A673 (cell line): ENCODE measurements around the gene CBFA2T3. TPM values are rescaled to one million over a fixed set of nuclear protein-coding genes. Genes with fewer than 3 reads are reported as not detected.

Experiments used
- BruUV-seq: library from RNA; stranded (reverse); fragments of 400-500 nt; replicated peaks from 2 replicates; lab custom pipeline; 2021; lab: Mats Ljungman, UMichigan
- CTCF ChIA-PET: fragments of 300-600 bp; sonication (Branson Sonifier 250); formaldehyde crosslinking; loops from one replicate; lab custom pipeline; 2022; ENCODE audit warnings: antibody characterized with exemption; lab: Charles Lee
- POLR2A ChIA-PET: fragments of 300-600 bp; sonication (Branson Sonifier 250); formaldehyde crosslinking; loops from one replicate; lab custom pipeline; 2022; ENCODE audit warnings: antibody characterized with exemption; ENCODE audit not compliant: low non-redundant PET; lab: Charles Lee
- DNase-seq: peaks from one replicate; pipeline ENCODE4 v3.0.0-alpha.2; 2015; ENCODE audit warnings: low spot score
- H3K27ac ChIP-seq: fragments of 200-600 bp; sonication (generic); 2 replicates; pipeline ENCODE4 v1.5.1; 2016; ENCODE audit warnings: mixed run types, low read depth, mild to moderate bottlenecking, mixed read lengths, antibody characterized with exemption, low read length; ENCODE audit not compliant: poor library complexity, severe bottlenecking
- H3K27me3 ChIP-seq: fragments of 200-600 bp; sonication (generic); replicated peaks from 2 replicates; pipeline ENCODE4 v1.6.1; 2017; ENCODE audit warnings: mixed run types, low read depth, mild to moderate bottlenecking, mixed read lengths, antibody characterized with exemption, low read length; ENCODE audit not compliant: insufficient read depth, poor library complexity
- H3K36me3 ChIP-seq: fragments of 200-600 bp; sonication (generic); 2 replicates; pipeline ENCODE4 v1.6.1; 2016; ENCODE audit warnings: mixed run types, mild to moderate bottlenecking, mixed read lengths, antibody characterized with exemption, low read length; ENCODE audit not compliant: insufficient read depth, poor library complexity, severe bottlenecking
- H3K4me1 ChIP-seq: fragments of 200-600 bp; sonication (generic); 2 replicates; pipeline ENCODE4 v1.6.1; 2017; ENCODE audit warnings: mixed run types, mild to moderate bottlenecking, mixed read lengths, antibody characterized with exemption, low read length; ENCODE audit not compliant: insufficient read depth, poor library complexity, severe bottlenecking
- H3K4me3 ChIP-seq: fragments of 200-600 bp; sonication (generic); 2 replicates; pipeline ENCODE4 v1.5.1; 2016; ENCODE audit warnings: low read depth, mixed run types, mild to moderate bottlenecking, mixed read lengths, low read length; ENCODE audit not compliant: poor library complexity, severe bottlenecking
- H3K9me3 ChIP-seq: fragments of 200-600 bp; sonication (generic); 2 replicates; pipeline ENCODE4 v1.6.1; 2016; ENCODE audit warnings: mixed run types, low read depth, mild to moderate bottlenecking, mixed read lengths, antibody characterized with exemption, low read length; ENCODE audit not compliant: poor library complexity, severe bottlenecking
- CTCF ChIP-seq: fragments of 300-800, 200-600 bp; sonication (generic); conservative IDR thresholded peaks from 2 replicates; pipeline ENCODE4 v1.5.1; 2017; ENCODE audit warnings: low read depth, mild to moderate bottlenecking, antibody characterized with exemption, low read length, moderate library complexity, mixed read lengths
- EZH2 ChIP-seq: fragments of 200-600 bp; sonication (generic); IDR thresholded peaks from 2 replicates; pipeline ENCODE4 v1.6.1; 2017; ENCODE audit warnings: borderline replicate concordance, low read depth, mild to moderate bottlenecking, mixed read lengths, antibody characterized with exemption, low read length; ENCODE audit not compliant: poor library complexity, severe bottlenecking
- intact Hi-C: fragments of 100-400 bp; cut with micrococcal nuclease; formaldehyde crosslinking; loops from one replicate; pipeline ENCODE4 v1.10.0; 2022; ENCODE audit not compliant: unreplicated experiment
- total RNA-seq: library from RNA; stranded (reverse); gene quantifications from 2 replicates; pipeline ENCODE4 v1.2.3, GENCODE V29; 2021

The CBFA2T3 gene
- total RNA-seq, 1 experiment from 2014 or later = 1.7 TPM

DNA sequence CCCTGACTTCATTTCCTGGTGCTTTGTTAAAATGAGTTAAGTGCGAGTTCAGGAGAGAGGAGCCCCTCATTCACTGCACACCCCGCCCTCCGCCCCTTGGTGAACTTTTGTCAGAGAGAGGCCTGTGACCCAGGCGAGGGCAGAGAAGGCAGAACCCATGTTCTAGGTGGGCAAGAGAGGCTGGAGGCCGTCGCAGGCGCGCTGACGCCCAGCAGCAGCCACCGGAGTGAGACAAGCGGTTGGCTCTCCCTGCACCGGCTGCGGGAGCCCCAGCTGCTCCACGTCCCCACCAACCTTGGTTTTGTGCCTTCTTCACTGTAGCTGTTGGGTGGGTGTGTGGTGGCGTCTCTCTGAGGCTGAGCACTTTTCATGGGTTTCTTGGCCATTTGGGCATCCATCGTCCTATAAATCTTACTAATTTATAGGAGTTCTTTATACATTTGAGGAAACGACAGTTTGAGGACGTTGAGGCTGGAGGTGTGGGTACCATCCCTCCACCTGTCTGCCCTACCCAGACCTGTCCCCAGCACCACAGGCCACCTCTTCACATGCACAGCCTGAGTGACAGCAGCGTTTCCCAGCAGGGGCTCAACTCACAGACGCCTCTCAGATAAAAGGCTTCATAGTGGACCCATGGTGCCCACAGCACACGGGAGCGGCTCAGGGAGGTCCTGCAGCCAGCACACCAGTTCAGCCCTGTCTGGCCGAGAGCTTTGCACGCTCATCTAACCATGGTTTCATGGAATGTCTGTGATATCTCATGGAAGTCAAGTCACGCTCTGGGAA, 45.2 kb upstream of the CBFA2T3 start:
- H3K27me3 ChIP-seq = peaks cover 33% of the 10 kb centered on the region
- H3K4me1 ChIP-seq = no peaks in the 10 kb centered on the region
- no peak for TF ChIP-seq CTCF
- no peak overlapping the region for H3K4me3 ChIP-seq
- peaks cover 6% of the 10 kb centered on the region for H3K9me3 ChIP-seq
- CTCF ChIA-PET = no interaction called here
- no peak overlapping the region for H3K27ac ChIP-seq
- H3K36me3 ChIP-seq = no peaks in the 10 kb centered on the region
- intact Hi-C loops = no loop called here
- POLR2A ChIA-PET = no interaction called here
- no peak for DNase-seq
- no TSS peak for BruUV-seq

DNA sequence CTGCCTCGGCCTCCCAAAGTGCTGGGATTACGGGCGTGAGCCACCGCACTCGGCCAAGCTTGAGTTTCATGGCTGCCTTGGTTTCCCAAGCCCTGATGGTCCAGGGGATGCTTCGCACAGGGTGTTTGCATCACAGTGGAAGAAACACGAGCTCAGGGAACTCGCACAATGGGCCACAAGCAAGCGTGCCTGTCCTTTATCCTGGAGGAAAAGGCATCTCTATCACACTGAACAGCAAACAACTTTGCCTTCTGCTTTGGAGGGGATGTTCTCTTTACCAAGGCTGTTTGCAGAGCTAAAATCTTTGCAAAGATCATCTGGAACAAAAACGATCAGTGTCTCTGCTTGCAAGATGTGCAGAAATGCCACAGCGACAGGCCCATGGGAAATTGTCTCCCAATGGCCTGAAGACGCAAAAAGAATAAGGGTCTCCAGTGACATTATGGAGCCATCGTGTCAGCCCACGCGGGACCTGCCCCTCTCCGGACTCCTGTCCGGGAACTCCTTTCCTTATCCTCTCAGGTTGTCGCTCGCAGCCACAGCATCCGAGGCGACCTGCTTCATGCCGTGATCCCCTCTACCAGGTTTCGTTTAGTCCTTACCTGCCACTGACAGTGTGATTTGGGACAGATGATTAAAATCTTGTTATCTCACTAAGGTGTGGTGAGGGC, 44.1 kb upstream of the CBFA2T3 start:
- Histone ChIP-seq H3K4me1 (no peaks in the 10 kb centered on the region), H3K27ac (no peak overlapping the region), H3K9me3 (peaks cover 4% of the 10 kb centered on the region), H3K36me3 (no peaks in the 10 kb centered on the region), H3K4me3 (no peak overlapping the region), H3K27me3 (peaks cover 23% of the 10 kb centered on the region)
- POLR2A ChIA-PET = no interaction called here
- no peak for DNase-seq
- CTCF ChIA-PET = no interaction called here
- BruUV-seq = no TSS peak
- TF ChIP-seq EZH2 (no peak), CTCF (no peak)
- intact Hi-C loops = no loop called here

DNA sequence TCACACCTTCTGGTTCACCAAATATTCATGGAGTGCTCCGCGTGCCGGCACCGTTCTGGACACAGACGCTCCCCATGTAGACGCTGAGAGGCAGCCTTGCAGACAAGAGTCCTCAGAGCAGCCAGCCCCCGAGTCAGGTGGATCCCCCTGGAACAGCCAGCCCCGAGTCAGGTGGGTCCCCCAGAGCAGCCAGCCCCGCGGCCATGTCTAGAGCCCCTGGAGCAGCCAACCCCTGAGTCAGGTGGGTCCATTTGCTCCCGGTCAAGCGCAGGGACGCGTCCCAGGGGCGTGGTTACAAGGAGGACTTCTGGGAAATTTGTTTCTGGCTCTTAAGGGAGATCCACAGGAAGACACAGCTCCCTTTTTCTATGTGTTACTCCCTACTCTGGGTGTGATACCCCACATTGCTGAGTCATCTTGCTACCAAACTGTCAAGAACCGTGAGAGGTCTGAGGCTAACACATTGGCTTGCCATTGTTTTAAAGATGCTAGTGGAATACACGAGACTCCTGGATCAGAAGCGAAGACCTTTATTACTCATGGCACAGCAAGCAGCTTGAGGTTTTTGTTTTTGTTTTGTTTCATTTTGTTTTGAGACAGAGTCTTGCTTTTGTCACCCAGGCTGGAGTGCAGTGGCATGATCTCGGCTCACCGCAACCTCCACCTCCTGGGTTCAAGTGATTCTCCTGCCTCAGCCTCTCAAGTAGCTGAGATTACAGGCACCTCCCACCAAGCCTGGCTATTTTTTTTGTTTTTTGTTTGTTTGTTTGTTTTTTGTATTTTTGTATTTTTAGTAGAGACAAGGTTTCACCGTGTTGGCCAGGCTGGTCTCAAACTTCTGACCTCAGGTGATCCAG, 43.3 kb upstream of the CBFA2T3 start:
- Histone ChIP-seq H3K27ac (no peak overlapping the region), H3K36me3 (no peaks in the 10 kb centered on the region), H3K27me3 (peaks cover 20% of the 10 kb centered on the region), H3K4me1 (no peaks in the 10 kb centered on the region), H3K4me3 (no peak overlapping the region), H3K9me3 (no peaks in the 10 kb centered on the region)
- TF ChIP-seq CTCF = no peak
- TF ChIP-seq EZH2 = no peak
- ChIA-PET POLR2A (no interaction called here), CTCF (no interaction called here)
- intact Hi-C loops = no loop called here
- no peak for DNase-seq
- BruUV-seq = no TSS peak
